HL-60 (cell line): Measurements from ENCODE around the gene SLC2A2.

Source experiments
- DNase-seq, 2 experiments: peaks; one replicate each; pipeline ENCODE4 v3.0.0-alpha.2; 2010 to 2020; ENCODE audit warnings: low read depth in 1 of 2, low spot score in 1 of 2
- H3K27ac ChIP-seq: fragments of 250-450 bp; sonication (Bioruptor Pico); replicated peaks from 2 replicates; pipeline ENCODE4 v1.5.1; 2020; ENCODE audit warnings: mild to moderate bottlenecking, moderate library complexity
- H3K27me3 ChIP-seq: fragments of 250-450 bp; sonication (Bioruptor Pico); 2 replicates; pipeline ENCODE4 v1.5.1; 2021; ENCODE audit warnings: mild to moderate bottlenecking, moderate library complexity; ENCODE audit not compliant: insufficient read depth, poor library complexity, severe bottlenecking
- H3K4me3 ChIP-seq: replicated peaks from 2 replicates; pipeline ENCODE4 v1.5.1; 2011; ENCODE audit warnings: mild to moderate bottlenecking, control low read depth, low read length; ENCODE audit not compliant: insufficient read depth
- GABPA ChIP-seq: IDR thresholded peaks from 2 replicates; pipeline ENCODE4 v1.6.1; 2012; ENCODE audit warnings: low read depth
- POLR2AphosphoS5 ChIP-seq: IDR thresholded peaks from 2 replicates; pipeline ENCODE4 v1.6.1; 2012; ENCODE audit warnings: low read depth
- SPI1 ChIP-seq: IDR thresholded peaks from 2 replicates; pipeline ENCODE4 v1.6.1; 2012; ENCODE audit warnings: low read depth, mild to moderate bottlenecking, borderline replicate concordance
- TF ChIP-seq, protein P1 (sequence below): IDR thresholded peaks from one replicate; pipeline ENCODE4 v1.5.1; 2011; ENCODE audit warnings: low read length, control low read depth, inconsistent platforms; ENCODE audit not compliant: insufficient read depth
- TF ChIP-seq, protein P2 (sequence below): IDR thresholded peaks from 2 replicates; pipeline ENCODE4 v1.6.1; 2012; ENCODE audit warnings: low read depth; ENCODE audit not compliant: insufficient replicate concordance

Gene SLC2A2

DNA sequence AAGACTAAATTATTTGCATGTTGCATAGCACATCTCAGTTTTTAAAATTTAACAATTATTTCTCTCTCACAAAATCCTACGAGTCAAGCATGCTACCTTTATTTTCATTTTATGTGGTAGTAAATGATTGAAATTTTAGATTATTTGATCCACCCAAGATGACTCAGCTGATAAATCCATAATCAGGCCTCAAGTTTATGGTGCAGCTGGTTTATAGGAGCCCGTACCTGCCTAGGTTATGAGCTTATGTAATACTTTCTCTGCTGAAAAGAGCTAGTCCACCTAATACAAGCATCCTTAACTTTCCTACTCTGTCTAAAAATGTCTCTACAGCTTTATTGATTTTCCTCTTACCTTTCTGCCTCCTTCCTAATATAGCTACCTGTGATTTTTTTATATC lies 41.2 kb downstream of the SLC2A2 start:
- H3K27ac ChIP-seq = no peak overlapping the region
- peaks cover 2% of the 10 kb centered on the region for H3K27me3 ChIP-seq
- no peak overlapping the region for H3K4me3 ChIP-seq
- TF ChIP-seq, protein P1, sequence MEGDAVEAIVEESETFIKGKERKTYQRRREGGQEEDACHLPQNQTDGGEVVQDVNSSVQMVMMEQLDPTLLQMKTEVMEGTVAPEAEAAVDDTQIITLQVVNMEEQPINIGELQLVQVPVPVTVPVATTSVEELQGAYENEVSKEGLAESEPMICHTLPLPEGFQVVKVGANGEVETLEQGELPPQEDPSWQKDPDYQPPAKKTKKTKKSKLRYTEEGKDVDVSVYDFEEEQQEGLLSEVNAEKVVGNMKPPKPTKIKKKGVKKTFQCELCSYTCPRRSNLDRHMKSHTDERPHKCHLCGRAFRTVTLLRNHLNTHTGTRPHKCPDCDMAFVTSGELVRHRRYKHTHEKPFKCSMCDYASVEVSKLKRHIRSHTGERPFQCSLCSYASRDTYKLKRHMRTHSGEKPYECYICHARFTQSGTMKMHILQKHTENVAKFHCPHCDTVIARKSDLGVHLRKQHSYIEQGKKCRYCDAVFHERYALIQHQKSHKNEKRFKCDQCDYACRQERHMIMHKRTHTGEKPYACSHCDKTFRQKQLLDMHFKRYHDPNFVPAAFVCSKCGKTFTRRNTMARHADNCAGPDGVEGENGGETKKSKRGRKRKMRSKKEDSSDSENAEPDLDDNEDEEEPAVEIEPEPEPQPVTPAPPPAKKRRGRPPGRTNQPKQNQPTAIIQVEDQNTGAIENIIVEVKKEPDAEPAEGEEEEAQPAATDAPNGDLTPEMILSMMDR = no peak
- TF ChIP-seq SPI1 (no peak), GABPA (no peak), POLR2AphosphoS5 (no peak)
- TF ChIP-seq, protein P2, sequence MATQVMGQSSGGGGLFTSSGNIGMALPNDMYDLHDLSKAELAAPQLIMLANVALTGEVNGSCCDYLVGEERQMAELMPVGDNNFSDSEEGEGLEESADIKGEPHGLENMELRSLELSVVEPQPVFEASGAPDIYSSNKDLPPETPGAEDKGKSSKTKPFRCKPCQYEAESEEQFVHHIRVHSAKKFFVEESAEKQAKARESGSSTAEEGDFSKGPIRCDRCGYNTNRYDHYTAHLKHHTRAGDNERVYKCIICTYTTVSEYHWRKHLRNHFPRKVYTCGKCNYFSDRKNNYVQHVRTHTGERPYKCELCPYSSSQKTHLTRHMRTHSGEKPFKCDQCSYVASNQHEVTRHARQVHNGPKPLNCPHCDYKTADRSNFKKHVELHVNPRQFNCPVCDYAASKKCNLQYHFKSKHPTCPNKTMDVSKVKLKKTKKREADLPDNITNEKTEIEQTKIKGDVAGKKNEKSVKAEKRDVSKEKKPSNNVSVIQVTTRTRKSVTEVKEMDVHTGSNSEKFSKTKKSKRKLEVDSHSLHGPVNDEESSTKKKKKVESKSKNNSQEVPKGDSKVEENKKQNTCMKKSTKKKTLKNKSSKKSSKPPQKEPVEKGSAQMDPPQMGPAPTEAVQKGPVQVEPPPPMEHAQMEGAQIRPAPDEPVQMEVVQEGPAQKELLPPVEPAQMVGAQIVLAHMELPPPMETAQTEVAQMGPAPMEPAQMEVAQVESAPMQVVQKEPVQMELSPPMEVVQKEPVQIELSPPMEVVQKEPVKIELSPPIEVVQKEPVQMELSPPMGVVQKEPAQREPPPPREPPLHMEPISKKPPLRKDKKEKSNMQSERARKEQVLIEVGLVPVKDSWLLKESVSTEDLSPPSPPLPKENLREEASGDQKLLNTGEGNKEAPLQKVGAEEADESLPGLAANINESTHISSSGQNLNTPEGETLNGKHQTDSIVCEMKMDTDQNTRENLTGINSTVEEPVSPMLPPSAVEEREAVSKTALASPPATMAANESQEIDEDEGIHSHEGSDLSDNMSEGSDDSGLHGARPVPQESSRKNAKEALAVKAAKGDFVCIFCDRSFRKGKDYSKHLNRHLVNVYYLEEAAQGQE = no peak
- DNase-seq = no peak

DNA sequence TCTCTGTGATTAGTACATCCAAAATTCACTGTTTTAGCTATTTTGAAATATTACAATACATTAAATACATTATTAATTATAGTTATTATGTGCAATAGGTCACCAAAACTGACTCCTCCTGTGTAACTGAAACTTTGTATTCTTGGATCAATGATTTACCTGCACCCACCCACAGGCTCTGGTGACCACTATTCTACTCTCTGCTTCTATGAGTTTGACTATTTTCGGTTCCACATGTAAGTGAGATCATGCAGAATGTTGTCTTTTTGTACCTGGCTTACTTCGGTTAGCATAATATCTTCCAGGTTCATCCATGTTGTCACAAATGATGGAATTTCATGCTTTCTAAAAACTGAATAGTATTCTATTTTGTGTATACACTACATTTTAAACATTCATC lies 43.8 kb downstream of the SLC2A2 start:
- DNase-seq = no peak
- Histone ChIP-seq H3K4me3 (no peak overlapping the region), H3K27me3 (no peaks in the 10 kb centered on the region), H3K27ac (no peak overlapping the region)
- TF ChIP-seq SPI1 = no peak
- TF ChIP-seq, protein P2 = no peak
- TF ChIP-seq, protein P1 = no peak
- TF ChIP-seq POLR2AphosphoS5 = no peak
- no peak for TF ChIP-seq GABPA

DNA sequence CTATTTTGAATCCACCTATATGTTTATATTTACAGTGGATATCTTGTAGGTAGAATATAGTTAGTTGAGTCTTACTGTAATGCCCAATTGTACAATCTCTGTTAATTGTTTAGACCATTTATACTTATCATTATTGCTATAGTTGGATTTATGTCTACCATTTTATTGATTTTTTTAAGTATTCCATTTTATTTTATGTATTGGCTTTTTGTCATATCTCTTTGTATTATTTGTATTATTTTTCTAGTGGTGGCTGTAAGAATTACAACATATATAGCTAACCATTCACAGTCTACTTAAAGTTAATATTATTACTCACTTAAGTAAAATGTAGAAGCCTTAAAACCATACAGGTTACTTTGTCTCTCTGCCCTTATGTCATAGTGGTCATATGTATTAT lies 46.1 kb downstream of the SLC2A2 start:
- DNase-seq = no peak
- no peaks in the 10 kb centered on the region for H3K27me3 ChIP-seq
- TF ChIP-seq POLR2AphosphoS5 = no peak
- TF ChIP-seq, protein P2 = no peak
- TF ChIP-seq GABPA = no peak
- TF ChIP-seq, protein P1 = no peak
- no peak for TF ChIP-seq SPI1
- H3K4me3 ChIP-seq = no peak overlapping the region
- H3K27ac ChIP-seq = no peak overlapping the region
